ENCODE results near the gene GLIPR1L1. TPM values are rescaled to one million over a fixed set of nuclear protein-coding genes. Genes with fewer than 3 reads are reported as not detected.

Gene GLIPR1L1
- total and polyA plus RNA-seq, 2 of the 8 experiments (the other 6 are each of a cell fraction or from before 2014, with no cell fraction given) = 1.2 to 1.7 TPM

- Histone ChIP-seq H3K4ac (replicated peaks; ENCODE audit: insufficient read length, low read depth, low read length) (no peak overlapping the region), H2BK120ac (replicated peaks; ENCODE audit: low read depth, low read length) (no peak overlapping the region), H3K9ac (replicated peaks in 1 of 4; ENCODE audit: extremely low read depth in 1 of 4, low read depth in 3 of 4, low read length in 3 of 4) (no peak overlapping the region), H3K4me3 (ENCODE audit: extremely low read depth in 1 of 4, insufficient read depth in 2 of 4, low read depth in 3 of 4, low read length in 4 of 4) (no peak overlapping the region), H2BK12ac (ENCODE audit: low read depth, low read length) (no peak overlapping the region), H3K14ac (ENCODE audit: insufficient read length) (no peak overlapping the region), H3K27me3 (replicated peaks in 1 of 4; ENCODE audit: control insufficient read depth in 3 of 4, extremely low read depth in 1 of 4, insufficient read depth in 3 of 4, low read length in 3 of 4) (no peaks in the 10 kb centered on the region), H3K79me1 (ENCODE audit: low read depth, low read length) (no peaks in the 10 kb centered on the region), H2BK5ac (ENCODE audit: low read depth, low read length) (no peak overlapping the region), H2BK15ac (ENCODE audit: low read length) (no peak overlapping the region), H3K79me2 (ENCODE audit: control insufficient read depth in 1 of 2, insufficient read depth in 2 of 2, low read length in 2 of 2) (no peaks in the 10 kb centered on the region), H3K23me2 (ENCODE audit: low read depth, low read length) (no peaks in the 10 kb centered on the region), H3K23ac (ENCODE audit: insufficient read length) (no peak overlapping the region), H3K9me3 (ENCODE audit: insufficient read depth in 2 of 2, low read depth in 1 of 2, low read length in 1 of 2) (0 out of 4 replicates have a peak, but pooled peaks cover 0 to 5% of the 10 kb centered on the region in 2 experiments), H4K20me1 (replicated peaks in 1 of 2; ENCODE audit: control insufficient read depth in 1 of 2, insufficient read depth in 2 of 2, low read length in 2 of 2) (no peaks in the 10 kb centered on the region), H3K18ac (ENCODE audit: extremely low read depth, low read length) (no peak overlapping the region), H3K4me1 (replicated peaks in 1 of 4; ENCODE audit: control insufficient read depth in 3 of 4, insufficient read depth in 4 of 4, low read length in 3 of 4) (peaks cover 0 to 9% (median 3%) of the 10 kb centered on the region in 4 experiments; a peak in 2 of 7 replicates), H4K91ac (replicated peaks; ENCODE audit: insufficient read length, low read length) (no peak overlapping the region), H2AFZ (ENCODE audit: low read length) (no peak overlapping the region), H3K56ac (replicated peaks; ENCODE audit: insufficient read length, low read depth, low read length) (no peak overlapping the region), H3K36me3 (ENCODE audit: control insufficient read depth in 2 of 4, insufficient read depth in 4 of 4, low read length in 3 of 4) (no peaks in the 10 kb centered on the region; a peak in 1 of 8 replicates), H4K5ac (ENCODE audit: insufficient read length, low read depth, low read length) (no peak overlapping the region), H2AK5ac (ENCODE audit: low read depth, low read length) (no peak overlapping the region), H3K4me2 (ENCODE audit: insufficient read depth in 1 of 2, low read depth in 2 of 2, low read length in 2 of 2) (no peak overlapping the region), H4K8ac (ENCODE audit: extremely low read depth, insufficient read depth, low read length) (no peak overlapping the region), H2BK20ac (ENCODE audit: low read length) (no peak overlapping the region), H3K27ac (ENCODE audit: low read depth, low read length) (no peak overlapping the region)
- FAIRE-seq = no peak
- no peak for DNase-seq (ENCODE audit: low read depth in 1 of 2, low spot score in 2 of 2)
- no peak for TF ChIP-seq BCL11A (IDR thresholded peaks at IDR 0.05; ENCODE audit: low read depth in 2 of 2, low read length in 2 of 2)
- TF ChIP-seq SAP30 (IDR thresholded peaks at IDR 0.05; ENCODE audit: insufficient read depth, insufficient replicate concordance, low read length) = no peak
- ChIA-PET POLR2A (ENCODE audit: partially characterized antibody) (no interaction called here), CTCF (ENCODE audit: partially characterized antibody) (interaction anchor here (1.1 kb wide), 1 partner anchor 94 kb away, joined by 3 read pairs; no protein-coding TSS in a partner anchor)
- 93% methylated on average over 1 of the region's 1 CpG; no CpG with 5 or more reads in 1 of the 2 experiments for WGBS, 2 experiments (ENCODE audit: extremely low coverage in 1 of 2, insufficient coverage in 1 of 2, insufficient read length in 1 of 2, insufficient replicate concordance in 2 of 2, low coverage in 1 of 2, low lambda C conversion rate in 2 of 2, missing lambda C conversion rate in 1 of 2)
Observed at GRCh38 chr12:75361408-75361807, 26.9 kb downstream of the GLIPR1L1 start.
